Ishikawa (cell line): ENCODE data around the gene ZXDC.

ENCODE experiments used
- TF ChIP-seq, protein P1 (sequence below): IDR thresholded peaks from 2 replicates; pipeline ENCODE4 v1.6.1; 2012; ENCODE audit warnings: low read depth, mild to moderate bottlenecking
- TF ChIP-seq, protein P2 (sequence below): IDR thresholded peaks from 2 replicates; pipeline ENCODE4 v1.6.1; 2012

DNA sequence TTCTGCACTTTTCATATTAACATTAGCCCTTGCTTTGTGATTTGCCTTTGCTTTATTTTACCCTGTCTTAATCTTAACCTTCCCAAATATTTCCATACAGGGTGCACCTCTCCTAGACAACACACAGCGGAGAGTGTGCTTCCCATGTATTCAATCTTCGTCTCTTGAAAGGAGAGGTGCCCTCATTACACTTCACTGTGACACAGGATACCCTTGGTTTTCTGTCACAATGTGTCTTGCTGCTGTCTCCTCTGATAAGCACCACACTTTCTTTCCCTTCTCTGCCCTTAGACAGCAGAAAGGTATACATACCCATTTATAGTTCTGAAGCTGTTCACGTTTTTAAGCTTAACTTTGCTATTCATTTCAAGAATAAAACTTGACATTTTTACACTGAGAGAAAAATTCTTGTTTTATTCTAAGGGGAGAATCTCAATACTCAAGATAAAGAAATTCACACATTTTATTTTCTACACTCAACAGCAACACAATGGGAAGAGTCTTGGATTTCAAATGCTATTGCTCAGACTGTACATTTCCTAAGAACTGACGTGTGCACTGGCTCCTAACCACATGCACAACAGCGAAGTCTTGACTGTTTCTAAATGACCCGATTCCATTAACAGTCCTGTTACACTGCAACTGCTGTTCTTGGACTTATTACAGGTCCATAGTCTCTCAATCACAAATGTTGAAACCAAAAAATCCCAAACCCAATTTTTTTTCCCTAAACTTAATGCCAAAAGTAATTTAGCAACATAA, 21.1 kb downstream of the ZXDC start:
- TF ChIP-seq, protein P1, sequence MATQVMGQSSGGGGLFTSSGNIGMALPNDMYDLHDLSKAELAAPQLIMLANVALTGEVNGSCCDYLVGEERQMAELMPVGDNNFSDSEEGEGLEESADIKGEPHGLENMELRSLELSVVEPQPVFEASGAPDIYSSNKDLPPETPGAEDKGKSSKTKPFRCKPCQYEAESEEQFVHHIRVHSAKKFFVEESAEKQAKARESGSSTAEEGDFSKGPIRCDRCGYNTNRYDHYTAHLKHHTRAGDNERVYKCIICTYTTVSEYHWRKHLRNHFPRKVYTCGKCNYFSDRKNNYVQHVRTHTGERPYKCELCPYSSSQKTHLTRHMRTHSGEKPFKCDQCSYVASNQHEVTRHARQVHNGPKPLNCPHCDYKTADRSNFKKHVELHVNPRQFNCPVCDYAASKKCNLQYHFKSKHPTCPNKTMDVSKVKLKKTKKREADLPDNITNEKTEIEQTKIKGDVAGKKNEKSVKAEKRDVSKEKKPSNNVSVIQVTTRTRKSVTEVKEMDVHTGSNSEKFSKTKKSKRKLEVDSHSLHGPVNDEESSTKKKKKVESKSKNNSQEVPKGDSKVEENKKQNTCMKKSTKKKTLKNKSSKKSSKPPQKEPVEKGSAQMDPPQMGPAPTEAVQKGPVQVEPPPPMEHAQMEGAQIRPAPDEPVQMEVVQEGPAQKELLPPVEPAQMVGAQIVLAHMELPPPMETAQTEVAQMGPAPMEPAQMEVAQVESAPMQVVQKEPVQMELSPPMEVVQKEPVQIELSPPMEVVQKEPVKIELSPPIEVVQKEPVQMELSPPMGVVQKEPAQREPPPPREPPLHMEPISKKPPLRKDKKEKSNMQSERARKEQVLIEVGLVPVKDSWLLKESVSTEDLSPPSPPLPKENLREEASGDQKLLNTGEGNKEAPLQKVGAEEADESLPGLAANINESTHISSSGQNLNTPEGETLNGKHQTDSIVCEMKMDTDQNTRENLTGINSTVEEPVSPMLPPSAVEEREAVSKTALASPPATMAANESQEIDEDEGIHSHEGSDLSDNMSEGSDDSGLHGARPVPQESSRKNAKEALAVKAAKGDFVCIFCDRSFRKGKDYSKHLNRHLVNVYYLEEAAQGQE = no peak
- TF ChIP-seq, protein P2, sequence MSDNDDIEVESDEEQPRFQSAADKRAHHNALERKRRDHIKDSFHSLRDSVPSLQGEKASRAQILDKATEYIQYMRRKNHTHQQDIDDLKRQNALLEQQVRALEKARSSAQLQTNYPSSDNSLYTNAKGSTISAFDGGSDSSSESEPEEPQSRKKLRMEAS = no peak
